Measurements from ENCODE around the gene GABRG3. TPM values are rescaled to one million over a fixed set of nuclear protein-coding genes. Genes with fewer than 3 reads are reported as not detected.

The GABRG3 gene
- not detected in 2 replicates for total RNA-seq

GRCh38 chr15:26970712-26971210, at the start of gene GABRG3:
Gene GABRG3, plus strand, starts transcription at chr15:26971181.

Other genes starting within 250 kb of the GABRG3 start
- 0.32 and 0.61 TPM in 2 replicates for gene GABRB3, start 198.1 kb upstream of the GABRG3 start, total RNA-seq
- gene GABRA5, start 104.1 kb upstream of the GABRG3 start, total RNA-seq, result not detected in 2 replicates

Measured in epithelial cell of umbilical artery (primary cell).